Activated T-cell treated with anti-CD3 and anti-CD28 coated beads for 4 hours (primary cell): ENCODE results near the gene RUNDC3A.
A peak's percentile ranks its signal among the peaks of the same experiment; 100 is the strongest.
"Not testable (repeated sequence)": the region's sequence is repeated elsewhere in the genome, so short reads cannot be mapped to it uniquely, and the experiment has no call there.

Experiments used
- DNase-seq: peaks from one replicate; pipeline ENCODE4 v3.0.0-alpha.2; 2020

RUNDC3A gene

GRCh38 chr17:44321246-44322120, 13.1 kb downstream of the RUNDC3A start:
- DNase-seq = no peak

- DNase-seq = no peak
Observed at GRCh38 chr17:44322236-44322895, 14.0 kb downstream of the RUNDC3A start.

- DNase-seq = no peak
Observed at GRCh38 chr17:44323359-44324091, 15.1 kb downstream of the RUNDC3A start.

- DNase-seq = no peak
Observed at GRCh38 chr17:44324092-44324570, 15.7 kb downstream of the RUNDC3A start.

GRCh38 chr17:44324571-44325275, 16.3 kb downstream of the RUNDC3A start, which contains the start of gene SLC25A39:
Gene SLC25A39 (minus strand): TSS chr17:44324823. CDS start chr17:44323562, 1,261 bp downstream.
- DNase-seq = peak; percentile 94

GRCh38 chr17:44326861-44327444, 18.6 kb downstream of the RUNDC3A start:
- peak; percentile 86 for DNase-seq

GRCh38 chr17:44327715-44328449, 19.5 kb downstream of the RUNDC3A start:
- DNase-seq = no peak

GRCh38 chr17:44329516-44329915, 21.1 kb downstream of the RUNDC3A start:
- DNase-seq = not testable (repeated sequence)

GRCh38 chr17:44330263-44330662, 21.9 kb downstream of the RUNDC3A start:
- DNase-seq = not testable (repeated sequence)

GRCh38 chr17:44331249-44331760, 22.9 kb downstream of the RUNDC3A start:
- peak; percentile 64 for DNase-seq

- DNase-seq = no peak
Observed at GRCh38 chr17:44333371-44333770, 25.0 kb downstream of the RUNDC3A start.

GRCh38 chr17:44334315-44334714, 25.9 kb downstream of the RUNDC3A start:
- no peak for DNase-seq

GRCh38 chr17:44334727-44335126, 26.3 kb downstream of the RUNDC3A start:
- DNase-seq = no peak

- no peak for DNase-seq
Observed at GRCh38 chr17:44335564-44335963, 27.2 kb downstream of the RUNDC3A start.

- DNase-seq = no peak
Observed at GRCh38 chr17:44335968-44336367, 27.6 kb downstream of the RUNDC3A start.

- no peak for DNase-seq
Observed at GRCh38 chr17:44338702-44339101, 30.3 kb downstream of the RUNDC3A start.

- DNase-seq = not testable (repeated sequence)
Observed at GRCh38 chr17:44340553-44340952, 32.2 kb downstream of the RUNDC3A start.

GRCh38 chr17:44343510-44344209, 35.3 kb downstream of the RUNDC3A start:
- DNase-seq = no peak

- DNase-seq = peak; percentile 74
Observed at GRCh38 chr17:44344939-44345453, 36.6 kb downstream of the RUNDC3A start, which contains the start of gene GRN. Gene GRN (plus strand): TSS chr17:44345302. CDS start chr17:44349165, 3,863 bp downstream.

GRCh38 chr17:44345454-44346026, 37.1 kb downstream of the RUNDC3A start:
- DNase-seq = no peak
